HG02623 (cell line): ENCODE measurements around the gene SNAI3.
"Not testable (repeated sequence)": the region's sequence is repeated elsewhere in the genome, so short reads cannot be mapped to it uniquely, and the experiment has no call there.

Experiments
- ATAC-seq: cut with Tn5 transposase; IDR thresholded peaks from one replicate; pipeline ENCODE4 v1.9.1; 2021; ENCODE audit warnings: moderate library complexity; ENCODE audit not compliant: unreplicated experiment

The SNAI3 gene

DNA sequence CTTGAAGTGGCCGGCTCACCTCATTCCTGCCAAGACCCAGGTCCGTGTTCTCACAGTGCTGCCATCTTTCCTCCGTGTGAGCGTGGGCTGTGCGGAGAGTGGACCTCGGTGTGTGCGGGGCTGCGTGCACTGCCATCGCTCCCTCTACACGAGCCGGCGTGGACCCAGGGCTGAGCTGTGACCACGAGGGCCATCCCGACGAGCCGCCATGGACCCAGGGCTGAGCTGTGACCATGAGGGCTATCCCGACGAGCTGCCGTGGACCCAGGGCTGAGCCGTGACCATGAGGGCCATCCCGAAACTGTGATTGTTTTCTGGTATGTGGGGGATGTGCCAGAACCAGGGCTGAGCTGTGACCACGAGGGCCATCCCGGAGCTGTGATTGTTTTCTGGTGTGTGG lies 14.5 kb downstream of the SNAI3 start:
- ATAC-seq = no peak

DNA sequence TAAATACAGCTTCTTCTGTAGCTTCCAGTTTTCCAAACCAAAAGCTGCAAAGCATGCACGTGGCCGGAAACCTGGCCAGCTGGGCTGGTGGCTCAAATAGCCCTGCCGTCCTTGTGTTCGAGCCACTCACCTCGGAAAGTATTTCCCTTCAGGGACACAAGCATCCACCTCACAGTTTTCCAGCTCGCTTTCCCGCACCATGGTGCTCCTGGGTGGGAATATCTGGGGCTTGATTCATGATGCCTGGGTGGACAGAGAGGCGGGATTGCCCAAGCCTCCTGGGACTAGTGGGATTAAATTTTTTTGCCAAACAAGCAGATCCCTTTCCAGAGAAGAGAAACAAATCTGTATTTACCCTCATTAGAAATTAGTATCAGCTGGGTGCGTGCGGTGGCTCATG lies 16.3 kb downstream of the SNAI3 start:
- ATAC-seq = no peak

DNA sequence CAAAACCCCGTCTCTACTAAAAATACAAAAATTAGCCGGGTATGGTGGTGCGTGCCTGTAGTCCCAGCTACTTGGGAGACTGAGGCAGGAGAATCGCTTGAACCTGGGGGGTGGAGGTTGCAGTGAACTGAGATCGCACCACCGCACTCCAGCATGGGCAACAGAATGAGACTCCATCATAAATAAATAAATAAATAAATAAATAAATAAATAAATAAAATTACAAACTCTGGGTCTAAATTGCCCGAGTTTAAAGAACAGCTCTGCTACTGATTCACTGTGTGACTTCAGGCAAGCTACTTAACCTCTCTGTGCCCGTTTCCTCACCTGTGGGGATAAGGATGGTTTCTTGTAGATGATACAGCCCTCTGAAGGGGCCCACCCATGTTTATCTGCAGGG lies 16.8 kb downstream of the SNAI3 start:
- ATAC-seq = not testable (repeated sequence)

DNA sequence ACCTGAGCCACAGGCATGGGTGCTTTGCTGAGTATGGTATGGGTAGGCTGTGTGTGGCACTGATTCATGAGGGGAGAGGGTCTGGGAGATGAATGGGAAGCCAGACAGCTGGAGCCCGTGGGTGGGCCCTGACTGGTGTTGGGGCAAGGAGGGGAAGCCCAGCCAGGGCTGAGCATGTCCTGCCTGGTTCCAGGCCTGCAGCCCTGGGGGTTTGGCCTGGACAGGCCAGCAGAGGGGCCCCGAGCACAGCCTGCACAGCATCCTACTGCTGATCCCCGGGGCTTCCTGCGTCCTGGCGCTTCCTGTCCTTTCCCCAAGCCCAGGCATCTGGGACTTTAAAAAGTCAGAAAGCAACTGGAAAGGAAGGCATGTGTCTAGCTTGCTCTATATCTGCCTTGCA lies 18.8 kb downstream of the SNAI3 start:
- no peak for ATAC-seq

DNA sequence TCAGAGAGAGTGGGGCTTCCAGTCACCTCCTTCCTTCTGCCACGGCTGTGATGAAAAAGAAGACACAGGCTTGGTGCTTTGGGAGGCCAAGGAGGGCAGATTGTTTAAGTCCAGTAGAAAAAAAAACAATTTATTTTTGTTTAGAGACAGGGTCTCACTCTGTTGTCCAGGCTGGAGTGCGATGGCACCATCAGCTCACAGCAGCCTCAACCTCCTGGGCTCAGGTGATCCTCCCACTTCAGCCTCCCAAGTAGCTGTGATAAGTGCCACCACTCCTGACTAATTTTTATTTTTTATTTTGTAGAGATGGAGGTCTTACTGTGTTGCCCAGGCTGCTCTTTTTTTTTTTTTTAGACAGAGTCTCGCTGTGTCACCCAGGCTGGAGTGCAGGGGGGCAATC lies 20.7 kb downstream of the SNAI3 start:
- ATAC-seq = no peak

DNA sequence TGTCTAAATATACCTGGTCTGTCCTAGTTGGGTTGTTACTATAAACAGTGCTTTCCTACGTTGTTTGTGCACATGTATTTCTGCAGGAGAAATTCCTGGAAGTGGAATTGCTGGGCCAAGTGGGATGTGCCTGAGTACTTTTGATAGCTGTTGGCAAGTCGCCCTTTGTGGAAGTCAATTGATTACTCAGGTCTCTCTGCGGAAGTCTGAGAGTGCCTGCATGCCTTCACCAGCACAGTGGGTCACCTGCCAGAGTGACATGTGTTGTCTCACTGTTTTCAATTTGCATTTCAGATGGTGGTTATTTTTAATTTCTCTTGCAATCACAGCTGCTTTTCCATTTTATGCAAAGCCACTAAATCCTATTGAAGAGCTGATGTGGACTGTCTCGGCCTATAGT lies 21.2 kb downstream of the SNAI3 start:
- ATAC-seq = no peak

DNA sequence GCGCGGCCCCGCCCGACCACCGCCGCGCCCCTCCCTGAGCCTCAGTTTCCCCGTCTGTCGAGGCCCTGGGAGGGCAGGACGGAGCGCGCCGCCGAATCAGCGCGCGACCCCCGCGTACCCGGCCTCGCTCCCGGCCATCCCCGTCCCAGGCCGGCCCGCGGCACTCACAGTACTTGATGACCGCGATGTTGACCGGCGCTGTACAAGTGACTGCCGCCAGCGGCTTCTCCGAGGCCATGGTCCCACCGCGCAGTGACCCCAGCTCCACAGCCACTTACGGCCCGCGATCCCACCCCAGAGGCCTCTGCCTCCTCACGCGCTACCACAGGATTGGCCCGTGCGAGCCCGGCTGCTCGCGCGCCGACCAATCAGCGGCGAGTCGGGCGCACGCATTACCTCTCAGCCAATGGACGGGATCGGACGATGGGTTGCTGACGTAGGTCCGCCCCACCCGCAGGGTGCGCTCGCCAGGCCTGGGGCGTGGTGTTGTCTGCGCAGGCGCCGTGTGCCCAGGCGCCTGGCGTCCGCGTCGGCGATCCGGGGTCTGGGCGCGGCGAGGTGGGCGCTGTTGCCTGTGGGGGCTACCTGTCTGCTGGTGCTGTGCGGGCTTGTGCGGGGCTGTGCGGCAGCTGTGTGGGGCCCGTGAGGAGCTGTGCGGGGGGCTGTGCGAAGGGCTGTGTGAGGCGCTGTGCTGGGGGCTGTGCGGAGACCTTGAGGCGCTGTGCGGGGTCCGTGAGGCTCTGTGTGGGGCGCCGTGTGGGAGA lies 23.3 kb downstream of the SNAI3 start, which contains the start of gene MVD:
Gene MVD (minus strand): TSS at position 249 of the 764 bp plus-strand sequence. CDS start 11 bp downstream, at position 238.
- ATAC-seq = peak; percentile 96

DNA sequence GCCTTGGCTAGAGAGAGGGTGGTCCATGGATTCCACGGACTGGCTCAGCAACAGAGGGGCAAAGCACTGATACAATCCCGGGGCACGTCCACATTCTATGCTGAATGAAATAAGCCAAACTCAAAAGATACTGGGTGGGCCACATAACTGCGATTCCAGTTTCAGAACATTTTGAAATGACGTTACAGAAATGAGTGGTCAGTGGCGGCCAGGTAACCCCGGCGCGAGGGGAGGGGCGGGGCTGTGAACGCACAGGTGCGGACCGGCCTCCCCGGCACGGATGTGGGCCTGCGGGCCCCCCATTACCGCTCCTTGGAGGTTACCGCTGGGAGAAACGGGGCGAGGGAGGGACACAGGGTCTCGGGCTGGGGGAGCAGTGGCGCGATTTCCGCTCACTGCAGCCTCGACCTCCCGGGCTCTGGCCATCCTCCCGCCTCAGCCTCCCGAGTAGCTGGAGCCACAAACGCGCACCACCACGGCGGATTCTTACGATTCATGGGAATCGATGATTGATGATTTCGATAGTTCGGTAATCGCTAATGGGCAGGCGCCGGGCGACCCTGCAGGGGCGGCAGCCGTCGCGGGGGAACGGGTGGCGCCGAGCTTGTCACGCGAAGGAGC lies 24.0 kb downstream of the SNAI3 start:
- no peak for ATAC-seq

DNA sequence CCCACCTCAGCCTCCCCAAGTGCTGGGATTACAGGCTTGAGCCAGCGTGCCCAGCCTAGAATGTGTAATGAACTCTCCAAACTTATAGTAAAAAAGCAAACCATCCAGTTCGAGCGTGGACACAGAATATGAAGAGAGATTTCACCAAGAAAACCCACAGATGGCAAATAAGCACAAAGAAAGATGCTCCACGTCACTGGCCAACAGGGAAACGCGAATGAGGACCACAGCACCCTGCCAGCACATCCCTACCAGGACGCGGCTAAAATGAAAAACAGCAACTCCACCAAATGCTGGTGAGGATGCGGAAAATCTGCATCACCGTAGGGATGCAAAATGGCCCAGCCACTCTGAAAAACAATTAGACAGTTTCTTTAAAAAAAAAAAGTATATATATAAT lies 24.8 kb downstream of the SNAI3 start:
- ATAC-seq = no peak

DNA sequence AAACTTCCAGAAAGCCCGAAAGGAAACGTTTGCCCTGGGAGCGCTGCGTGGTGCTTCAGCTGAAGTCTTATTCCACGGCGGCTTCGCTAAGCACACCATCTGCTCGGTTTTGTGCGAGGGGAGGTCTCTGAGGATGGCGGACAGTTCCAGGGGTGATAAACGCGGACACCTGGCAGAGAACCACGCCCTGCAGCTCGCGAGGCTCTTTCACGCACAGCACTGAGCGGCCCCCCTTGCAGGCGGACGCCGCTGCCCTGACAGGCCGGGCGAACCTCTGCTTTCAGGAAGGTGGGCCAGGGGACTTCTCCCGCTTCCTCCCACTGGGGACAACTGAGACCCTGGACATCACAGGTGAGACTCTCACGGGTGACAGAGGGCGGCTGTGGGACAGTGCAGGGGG lies 27.1 kb downstream of the SNAI3 start:
- no peak for ATAC-seq

DNA sequence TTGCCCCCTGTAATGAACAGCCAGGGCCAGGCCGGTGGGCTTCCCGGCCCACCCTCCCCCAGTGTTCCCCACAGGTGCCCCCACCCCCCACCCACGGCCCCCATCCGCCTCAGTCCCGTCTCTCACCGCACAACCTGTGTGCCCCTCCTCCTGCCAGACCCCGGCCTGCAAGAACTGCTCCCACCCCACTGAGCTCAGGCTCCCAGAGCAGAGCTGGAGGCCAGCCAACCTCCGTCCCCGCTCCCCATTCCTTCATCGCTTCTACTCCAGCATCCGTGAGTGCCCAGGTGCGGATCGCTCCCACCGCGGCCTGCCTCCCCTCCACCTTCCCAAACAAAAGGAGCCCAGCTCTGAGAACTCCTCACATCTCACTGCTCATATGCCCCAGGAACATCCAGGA lies 27.6 kb downstream of the SNAI3 start:
- no peak for ATAC-seq

DNA sequence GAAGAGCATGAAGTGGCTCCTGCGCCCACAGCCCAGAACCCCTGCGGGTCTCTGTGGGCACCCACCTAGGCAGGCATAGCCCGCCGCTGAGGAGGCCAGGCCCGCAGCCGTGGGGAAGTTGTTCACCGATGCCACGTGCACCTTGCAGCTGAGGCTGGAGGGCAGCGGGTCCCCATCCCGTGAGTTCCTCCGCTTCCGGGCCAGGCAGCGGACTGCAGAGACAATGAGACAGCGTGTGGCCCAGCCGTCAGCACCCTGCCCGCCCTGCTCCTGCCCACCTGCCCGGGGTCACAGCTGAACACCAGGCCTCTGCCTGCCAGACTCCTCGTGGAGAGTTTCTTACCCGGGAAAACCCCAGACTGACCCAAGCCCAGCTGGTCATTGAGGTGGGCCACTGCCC lies 28.9 kb downstream of the SNAI3 start:
- no peak for ATAC-seq

DNA sequence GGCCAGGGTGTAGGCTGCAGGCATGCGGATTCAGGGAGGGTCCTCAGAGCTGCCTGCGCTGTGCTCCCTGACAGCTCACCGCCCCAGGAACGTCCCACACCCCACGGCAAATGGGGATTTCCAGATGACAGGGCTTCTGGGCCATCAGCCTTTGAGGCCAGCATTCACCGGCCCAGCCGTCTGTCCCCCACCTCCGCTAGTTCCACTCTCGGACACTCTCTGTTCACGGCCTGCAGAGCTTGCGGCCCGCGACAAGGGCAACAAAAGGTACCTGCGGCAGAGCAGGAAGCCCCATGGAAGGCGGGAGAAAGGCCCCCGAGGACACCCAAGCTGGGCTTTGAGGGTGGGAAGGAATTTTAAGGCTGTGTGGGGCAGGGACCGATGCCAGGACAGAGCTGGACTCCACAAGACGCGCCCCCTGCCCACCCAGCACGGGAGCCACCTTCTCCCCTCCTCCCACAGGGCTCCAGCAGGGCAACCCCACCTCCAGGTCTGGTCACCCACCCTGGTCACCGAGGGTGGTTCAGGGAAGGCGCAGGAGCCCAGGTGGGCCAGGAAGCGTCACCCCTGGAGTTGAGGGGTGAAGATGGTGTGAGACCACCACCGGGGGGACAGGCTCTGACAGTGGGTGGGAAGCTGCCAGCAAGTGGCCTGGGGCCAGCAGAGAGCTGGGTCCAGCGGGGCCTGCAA lies 29.9 kb downstream of the SNAI3 start:
- ATAC-seq = no peak

DNA sequence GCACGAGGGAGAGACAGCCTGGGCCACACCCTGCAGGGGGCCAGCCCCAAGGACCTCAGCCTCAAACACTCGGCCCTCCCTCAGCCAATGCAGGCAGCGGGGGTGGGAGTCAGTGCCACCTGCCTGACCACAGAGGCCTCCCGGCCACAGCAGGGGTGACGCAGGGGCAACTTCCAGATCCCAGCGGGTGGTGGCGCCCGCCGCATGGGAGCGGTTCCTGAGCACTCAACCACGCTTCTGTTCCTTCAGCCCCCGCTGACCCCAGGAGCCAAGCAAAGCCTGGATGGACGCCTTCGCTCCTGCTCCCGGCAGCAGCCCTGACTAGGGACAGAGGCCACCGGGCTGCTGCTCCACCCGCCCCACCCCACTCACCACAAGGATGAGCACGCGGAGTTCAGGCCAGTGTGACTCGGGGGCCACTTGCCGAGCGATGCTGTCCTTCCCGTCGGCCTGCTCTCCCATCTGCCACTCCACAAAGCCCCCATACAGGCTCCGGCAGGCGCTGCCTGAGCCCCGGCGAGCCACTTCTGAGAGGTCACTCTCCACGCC lies 30.5 kb downstream of the SNAI3 start:
- no peak for ATAC-seq

DNA sequence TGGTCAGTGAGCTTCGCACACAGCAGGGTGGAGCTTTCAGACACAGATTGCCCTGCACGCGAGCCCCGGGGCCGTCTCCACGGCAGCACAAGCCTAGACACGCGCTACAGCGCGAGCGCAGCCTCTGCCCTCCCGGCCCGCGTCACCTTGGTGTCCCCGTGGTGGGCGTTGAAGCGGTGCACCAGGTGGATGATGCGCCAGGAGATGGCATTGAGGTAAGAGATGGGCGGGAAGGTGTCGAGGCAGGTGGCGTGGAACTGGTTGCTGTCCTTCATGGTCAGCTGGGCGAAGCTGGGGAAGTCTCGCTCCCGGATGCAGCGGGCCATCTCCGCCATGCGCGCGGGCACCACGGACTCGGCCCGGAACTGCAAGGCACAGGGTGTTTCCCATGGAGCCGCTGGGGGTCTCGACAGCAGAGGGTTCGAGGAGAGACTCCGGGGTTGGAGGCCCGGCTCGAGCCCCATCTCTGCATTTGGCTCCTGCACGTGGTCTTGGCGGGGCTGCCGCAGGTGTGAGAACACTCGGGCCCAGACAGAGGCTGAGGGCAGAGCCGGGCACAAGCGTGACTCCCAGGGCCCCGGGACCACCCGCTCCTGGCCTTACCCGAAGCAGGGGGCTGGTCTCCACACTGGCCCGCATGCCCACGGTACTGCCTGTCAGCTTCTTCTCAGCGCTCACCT lies 31.1 kb downstream of the SNAI3 start:
- ATAC-seq = no peak

DNA sequence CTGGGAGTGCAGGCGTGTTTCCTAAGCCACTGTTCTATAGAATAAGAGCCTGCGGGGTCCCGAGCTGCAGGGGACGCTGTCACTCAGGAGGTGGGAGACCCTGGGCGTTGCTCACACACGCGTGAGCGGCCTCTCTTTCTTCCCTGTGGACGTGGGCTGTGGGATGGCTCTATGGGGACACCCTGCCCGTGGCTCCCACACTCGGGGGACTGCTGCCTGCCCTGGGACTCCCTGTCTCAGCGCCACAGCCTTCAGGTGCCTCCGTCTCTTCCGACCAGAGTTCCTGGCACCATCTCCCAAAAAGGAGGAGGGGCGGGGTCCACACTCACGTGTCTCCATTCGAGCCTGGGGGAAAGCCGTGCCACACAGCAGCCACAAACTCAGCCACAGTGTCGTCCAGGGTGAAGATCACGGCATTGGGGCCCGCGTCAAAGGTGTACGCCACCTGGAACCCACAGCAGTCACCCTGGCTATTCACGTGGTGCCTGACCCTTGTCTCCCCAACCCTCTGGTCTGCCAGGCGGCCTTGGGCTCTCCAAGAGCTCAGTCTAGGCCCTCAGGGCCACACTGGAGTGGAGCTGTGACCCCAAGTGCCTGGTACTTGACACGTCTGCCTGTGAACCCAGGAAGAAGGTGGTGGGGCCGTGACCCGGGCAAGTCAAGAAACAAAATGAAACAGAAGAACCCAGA lies 31.8 kb downstream of the SNAI3 start:
- ATAC-seq = no peak

DNA sequence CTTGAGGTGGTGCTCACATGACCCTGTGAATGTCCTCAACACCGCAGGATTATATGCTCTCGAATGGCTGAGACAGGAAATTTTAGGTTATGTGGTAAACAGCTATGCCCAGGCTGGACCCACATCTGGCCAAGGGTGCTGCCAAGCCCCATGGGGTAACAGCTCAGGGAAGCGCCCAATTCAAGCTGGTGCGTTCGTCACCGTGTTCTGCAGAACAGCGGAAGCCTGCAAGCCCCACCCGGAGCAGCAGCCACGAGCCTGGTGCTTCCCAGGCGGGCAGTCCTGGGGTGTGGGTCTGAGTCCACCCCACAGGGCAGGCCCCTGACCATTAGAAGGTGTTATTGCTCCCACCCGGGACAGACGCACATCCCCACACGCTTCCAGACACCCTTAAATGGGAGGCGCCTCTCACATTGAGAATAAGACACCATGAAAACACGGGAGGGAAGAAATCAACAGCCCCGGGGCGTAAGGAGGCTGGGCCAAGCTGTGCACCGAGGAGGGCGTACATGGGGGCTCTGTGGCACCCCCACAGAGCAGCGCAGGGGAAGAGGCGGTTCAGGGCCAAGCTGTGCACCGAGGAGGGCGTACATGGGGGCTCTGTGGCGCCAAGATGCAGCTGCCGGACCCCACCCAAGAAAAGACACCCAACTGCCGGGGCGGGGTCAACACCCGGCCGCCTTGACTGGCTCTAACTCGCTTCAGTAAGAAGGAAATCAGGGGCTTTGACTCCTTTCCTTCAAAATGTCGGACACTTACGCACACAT lies 32.5 kb downstream of the SNAI3 start:
- no peak for ATAC-seq

DNA sequence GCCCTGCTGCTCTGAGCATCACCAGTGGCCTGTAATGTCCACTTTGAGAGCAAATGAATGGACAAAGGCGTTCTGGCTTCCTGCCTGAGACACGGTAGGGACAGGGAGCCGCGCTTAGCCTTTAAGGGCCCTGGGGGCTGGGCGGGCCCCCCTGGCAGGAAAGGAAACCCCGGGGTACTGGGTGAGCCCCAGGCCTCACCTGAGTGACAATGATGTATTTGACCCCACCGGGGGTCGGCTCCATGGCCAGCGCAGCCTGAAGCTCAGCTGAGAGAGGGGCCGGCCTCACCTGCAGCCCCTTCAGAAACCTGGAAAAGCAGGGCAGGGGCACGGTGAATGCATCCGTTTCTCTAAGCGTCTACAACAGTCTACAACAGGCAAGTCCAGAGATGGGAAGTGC lies 33.2 kb downstream of the SNAI3 start:
- no peak for ATAC-seq

DNA sequence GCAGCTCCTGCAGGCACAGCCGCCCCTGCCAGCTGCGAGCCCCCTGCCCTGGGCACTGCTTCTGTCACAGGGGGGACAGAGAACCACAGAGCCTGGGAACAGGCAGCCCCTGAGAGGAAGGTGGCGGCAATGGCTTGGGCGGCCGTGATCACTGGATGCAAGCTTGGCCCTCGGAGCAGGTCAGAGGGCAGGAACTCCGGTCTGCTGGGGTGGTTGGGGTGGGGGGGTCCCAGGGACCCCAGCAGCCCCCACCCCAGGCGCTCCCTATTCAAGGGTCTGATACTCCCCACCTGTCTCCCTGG lies 33.6 kb downstream of the SNAI3 start:
- no peak for ATAC-seq
